Renal cortical epithelial cell (primary cell): Measurements from ENCODE around the gene WDR81. TPM values are rescaled to one million over a fixed set of nuclear protein-coding genes. Genes with fewer than 3 reads are reported as not detected.

Experiments
- DNase-seq: peaks from one replicate; pipeline ENCODE4 v3.0.0-alpha.2; 2011; ENCODE audit warnings: low read depth
- total RNA-seq: library from RNA; depleted of rRNA; stranded (reverse); fragments of >200 nt; gene quantifications from 2 replicates; pipeline ENCODE4 v1.2.3, GENCODE V29; 2014

Gene WDR81
- total RNA-seq, 1 donor from 2014 or later, result 42.6 TPM

DNA sequence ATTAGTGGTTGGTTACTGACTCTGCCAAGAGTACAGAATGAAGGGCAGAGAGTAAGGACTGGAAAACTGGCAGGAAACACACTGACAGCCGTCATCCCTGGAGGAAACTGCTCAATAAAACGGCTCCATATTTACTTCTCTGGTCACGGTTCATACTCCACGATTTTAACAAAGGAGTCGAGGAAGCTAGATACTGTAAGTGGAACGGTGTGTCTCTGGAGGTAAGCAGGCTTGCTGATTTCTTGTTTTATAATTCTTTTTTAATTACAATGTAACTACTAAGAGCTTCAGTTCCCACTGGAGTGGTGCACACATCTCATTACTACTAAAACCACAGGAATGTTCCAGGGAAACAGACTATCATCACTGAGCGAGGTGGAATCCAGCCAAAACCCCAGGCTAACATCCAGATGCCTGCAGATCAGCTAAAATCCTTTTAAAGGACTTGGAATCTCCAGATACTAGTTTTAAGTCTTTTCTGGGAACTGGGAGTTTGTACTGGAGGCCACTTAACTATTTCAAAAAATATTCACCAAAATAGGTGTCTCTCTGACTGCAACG lies 55.1 kb downstream of the WDR81 start:
- DNase-seq, result peak; percentile 96

GRCh38 chr17:1782171-1782567 lies 57.7 kb downstream of the WDR81 start:
- DNase-seq, result no peak

GRCh38 chr17:1783271-1783670 lies 58.8 kb downstream of the WDR81 start:
- DNase-seq, result no peak

GRCh38 chr17:1783834-1784611 lies 59.5 kb downstream of the WDR81 start:
- peak; percentile 78 for DNase-seq

GRCh38 chr17:1785930-1786329 lies 61.4 kb downstream of the WDR81 start:
- DNase-seq, result no peak

DNA sequence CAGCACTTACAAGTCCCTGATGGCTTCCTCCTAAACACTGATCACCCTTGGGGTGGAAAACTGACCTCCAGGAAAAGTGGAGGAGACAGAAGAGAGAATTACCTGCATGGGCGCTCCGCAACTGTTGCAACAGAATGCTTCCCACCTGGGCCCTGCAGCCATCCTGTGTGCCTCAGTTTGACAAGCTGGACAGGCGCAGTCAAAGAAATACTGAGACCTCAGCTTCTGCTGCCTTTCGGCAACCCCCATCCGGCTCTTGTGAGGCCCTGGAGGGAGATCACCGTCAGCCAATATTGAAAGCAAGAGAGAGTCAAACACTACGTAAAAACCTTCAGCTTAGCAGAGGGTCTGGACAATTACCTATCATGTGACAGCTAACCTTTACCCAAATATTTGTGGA lies 62.2 kb downstream of the WDR81 start:
- DNase-seq, result no peak

DNA sequence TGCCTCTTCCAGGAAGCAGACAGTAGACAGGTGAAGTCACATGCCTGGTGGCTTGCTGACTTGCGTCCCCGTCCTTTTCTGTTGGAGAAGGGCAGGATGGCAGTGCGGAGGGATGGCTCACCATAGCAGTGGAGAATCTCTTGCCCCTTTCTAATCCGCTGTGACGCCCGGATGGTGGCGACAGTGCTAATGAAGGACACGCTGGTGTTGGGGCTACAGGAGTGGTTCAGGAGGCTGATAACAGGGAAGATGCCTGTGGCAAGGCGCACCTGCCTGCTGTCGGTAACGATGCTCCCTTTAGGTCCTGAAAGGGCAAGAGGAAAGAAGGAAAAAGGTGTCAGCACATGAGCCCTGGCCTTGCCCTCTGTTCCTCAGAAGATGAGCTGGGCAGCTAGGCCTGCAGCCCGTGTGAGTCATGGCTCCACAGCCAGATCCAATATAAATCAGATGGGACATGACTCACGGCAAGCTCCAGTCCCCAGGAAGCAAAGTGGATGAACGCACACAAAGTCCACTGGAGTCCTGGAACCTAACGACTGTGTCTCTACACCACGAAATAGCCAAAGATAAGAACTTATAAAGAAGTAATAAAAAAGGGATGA lies 62.9 kb downstream of the WDR81 start:
- peak; percentile 93 for DNase-seq

Other genes with a start within 250 kb of the WDR81 start
- gene MYO1C, start 232.0 kb upstream of the WDR81 start, total RNA-seq, result 214 and 355 TPM in 2 replicates
- 26.5 and 42.2 TPM in 2 replicates for gene INPP5K, start 208.1 kb upstream of the WDR81 start, total RNA-seq
- 12.2 and 28.3 TPM in 2 replicates for gene PITPNA, start 161.9 kb upstream of the WDR81 start, total RNA-seq
- gene SLC43A2, start 95.9 kb upstream of the WDR81 start, total RNA-seq, result 8.9 and 33.1 TPM in 2 replicates
- gene SCARF1, start 79.0 kb upstream of the WDR81 start, total RNA-seq, result 0.55 and 1.6 TPM in 2 replicates
- 4.9 and 19.8 TPM in 2 replicates for gene RILP, start 74.8 kb upstream of the WDR81 start, total RNA-seq
- 55.7 and 166 TPM in 2 replicates for gene PRPF8, start 39.8 kb upstream of the WDR81 start, total RNA-seq
- 6.6 and 7.5 TPM in 2 replicates for gene TLCD2, start 14.3 kb upstream of the WDR81 start, total RNA-seq
- gene SERPINF2, start 18.2 kb downstream of the WDR81 start, total RNA-seq, result 0.87 and 9.6 TPM in 2 replicates
- 0.70 and 4.9 TPM in 2 replicates for gene SERPINF1, start 37.4 kb downstream of the WDR81 start, total RNA-seq
- gene SMYD4, start 105.2 kb downstream of the WDR81 start, total RNA-seq, result 10.1 and 12.1 TPM in 2 replicates
- 26.6 and 59.5 TPM in 2 replicates for gene RPA1, start 105.3 kb downstream of the WDR81 start, total RNA-seq